LNCaP clone FGC (cell line): ENCODE data around the gene IFITM10.

Experiments
- DNase-seq: peaks from one replicate; pipeline ENCODE4 v3.0.0-alpha.2; 2011; ENCODE audit warnings: low read depth
- H3K4me3 ChIP-seq: 2 replicates; pipeline ENCODE4 v1.5.1; 2011; ENCODE audit warnings: mild to moderate bottlenecking, low read depth, low read length, control low read depth
- CTCF ChIP-seq: IDR thresholded peaks from 2 replicates; pipeline ENCODE4 v1.5.1; 2012; ENCODE audit warnings: mild to moderate bottlenecking; ENCODE audit not compliant: control insufficient read depth, insufficient read depth; ENCODE audit errors: extremely low read depth

IFITM10 gene

GRCh38 chr11:1756791-1757771 lies 6.7 kb upstream of the IFITM10 start:
- no peak for DNase-seq
- TF ChIP-seq CTCF: no peak
- H3K4me3 ChIP-seq: no peak overlapping the region

DNA sequence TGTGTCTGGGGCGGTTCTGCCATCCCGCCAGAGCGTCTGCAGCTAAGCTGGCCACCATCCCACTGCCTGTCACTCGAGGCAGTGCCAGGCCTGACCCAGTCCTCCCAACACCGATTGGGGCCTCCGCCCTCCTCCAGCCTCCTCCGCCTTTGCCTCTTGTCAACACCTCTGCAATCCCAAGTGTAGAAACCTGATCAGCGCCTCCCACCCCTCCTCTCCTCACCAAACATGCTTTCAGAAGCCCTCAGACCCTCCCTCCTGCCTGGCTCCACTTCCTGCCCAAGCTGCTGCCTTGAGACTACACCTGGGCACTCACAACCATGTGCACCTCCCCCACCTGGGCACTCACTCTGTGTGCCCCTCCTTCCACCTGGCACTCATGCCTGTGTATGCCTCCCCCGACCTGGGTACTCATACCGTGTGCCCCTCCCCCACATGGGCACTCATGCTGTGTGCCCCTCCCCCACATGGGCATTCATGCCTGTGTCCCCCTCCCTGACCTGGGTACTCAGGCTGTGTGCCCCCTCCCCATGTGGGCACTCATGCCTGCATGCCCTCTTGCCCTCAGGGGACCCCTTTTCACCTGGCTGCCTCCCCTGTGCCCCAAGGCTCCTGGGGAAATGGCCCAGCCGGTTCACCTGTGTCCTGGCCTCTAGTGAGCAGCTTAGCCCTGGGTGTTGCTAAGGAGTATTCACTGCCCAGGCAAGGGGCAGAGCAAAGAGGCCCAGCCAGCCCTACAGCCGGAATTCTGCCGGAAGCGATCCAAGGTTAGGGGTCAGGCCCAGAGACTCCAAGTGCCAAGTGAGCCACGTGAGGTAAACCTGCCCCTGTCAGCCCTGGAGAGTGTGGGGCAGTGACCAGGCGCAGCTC lies 5.5 kb upstream of the IFITM10 start:
- DNase-seq: no peak
- H3K4me3 ChIP-seq: no peak overlapping the region
- no peak for TF ChIP-seq CTCF

- H3K4me3 ChIP-seq: no peak overlapping the region
- no peak for DNase-seq
- TF ChIP-seq CTCF: no peak
Observed at GRCh38 chr11:1755344-1755691, 4.9 kb upstream of the IFITM10 start.

GRCh38 chr11:1754376-1755150 lies 4.2 kb upstream of the IFITM10 start:
- H3K4me3 ChIP-seq: no peak overlapping the region
- no peak for DNase-seq
- no peak for TF ChIP-seq CTCF

- DNase-seq: no peak
- no peak overlapping the region for H3K4me3 ChIP-seq
- TF ChIP-seq CTCF: no peak
Observed at GRCh38 chr11:1753929-1754305, 3.5 kb upstream of the IFITM10 start.

- no peak overlapping the region for H3K4me3 ChIP-seq
- no peak for TF ChIP-seq CTCF
- DNase-seq: no peak
Observed at GRCh38 chr11:1753229-1753928, 3.0 kb upstream of the IFITM10 start.
